Central memory CD8-positive, alpha-beta T cell (primary cell): ENCODE results near the gene MPZL1.
"Not testable (repeated sequence)": the region's sequence is repeated elsewhere in the genome, so short reads cannot be mapped to it uniquely, and the experiment has no call there.

Source experiments
- ATAC-seq: fragments of 150-1000 bp; cut with Tn5 transposase; replicated peaks from 2 replicates; pipeline ENCODE4 v1.10.0; 2022; ENCODE audit warnings: mild to moderate bottlenecking, moderate FRiP score, moderate number of reproducible peaks; ENCODE audit not compliant: poor library complexity, severe bottlenecking; ENCODE audit errors: extremely low read depth
- DNase-seq, 2 donors: peaks; one replicate each; pipeline ENCODE4 v3.0.0; 2021; ENCODE audit warnings: low spot score in 2 of 2
- H3K27ac Mint-ChIP-seq: one replicate; pipeline ENCODE4 v1.8.0; 2022; ENCODE audit warnings: low read depth, mild to moderate bottlenecking, moderate library complexity, mixed read lengths
- H3K27me3 Mint-ChIP-seq: one replicate; pipeline ENCODE4 v1.8.0; 2022; ENCODE audit warnings: mixed read lengths
- H3K36me3 Mint-ChIP-seq: one replicate; pipeline ENCODE4 v1.8.0; 2022; ENCODE audit warnings: mild to moderate bottlenecking, moderate library complexity, mixed read lengths; ENCODE audit not compliant: insufficient read depth
- H3K4me1 Mint-ChIP-seq: one replicate; pipeline ENCODE4 v1.8.0; 2022; ENCODE audit warnings: mixed read lengths
- H3K4me3 Mint-ChIP-seq: one replicate; pipeline ENCODE4 v1.8.0; 2022; ENCODE audit warnings: mild to moderate bottlenecking, moderate library complexity, mixed read lengths
- H3K9me3 Mint-ChIP-seq: one replicate; pipeline ENCODE4 v1.8.0; 2022; ENCODE audit warnings: mixed read lengths

Gene MPZL1

GRCh38 chr1:167821969-167822685, 100.3 kb downstream of the MPZL1 start:
- ATAC-seq (no peak), DNase-seq (no peak)
- Mint-ChIP-seq H3K4me1 (no peaks in the 10 kb centered on the region), H3K9me3 (no peaks in the 10 kb centered on the region), H3K27me3 (peaks cover 24% of the 10 kb centered on the region), H3K27ac (no peak overlapping the region), H3K36me3 (no peaks in the 10 kb centered on the region), H3K4me3 (no peak overlapping the region)

- H3K27me3 Mint-ChIP-seq: peaks cover 24% of the 10 kb centered on the region
- H3K4me1 Mint-ChIP-seq: no peaks in the 10 kb centered on the region
- H3K36me3 Mint-ChIP-seq: no peaks in the 10 kb centered on the region
- H3K4me3 Mint-ChIP-seq: no peak overlapping the region
- H3K9me3 Mint-ChIP-seq: no peaks in the 10 kb centered on the region
- H3K27ac Mint-ChIP-seq: no peak overlapping the region
- ATAC-seq: no peak
- no peak for DNase-seq
These were observed 102.5 kb downstream of the MPZL1 start for GRCh38 chr1:167824163-167824794.

GRCh38 chr1:167825419-167826079, 103.8 kb downstream of the MPZL1 start:
- ATAC-seq (no peak), DNase-seq (no peak)
- H3K4me3 Mint-ChIP-seq: no peak overlapping the region
- peaks cover 15% of the 10 kb centered on the region for H3K27me3 Mint-ChIP-seq
- H3K4me1 Mint-ChIP-seq: no peaks in the 10 kb centered on the region
- H3K9me3 Mint-ChIP-seq: no peaks in the 10 kb centered on the region
- no peak overlapping the region for H3K27ac Mint-ChIP-seq
- no peaks in the 10 kb centered on the region for H3K36me3 Mint-ChIP-seq

- Mint-ChIP-seq H3K9me3 (no peaks in the 10 kb centered on the region), H3K36me3 (no peaks in the 10 kb centered on the region), H3K27ac (no peak overlapping the region), H3K4me1 (no peaks in the 10 kb centered on the region), H3K27me3 (peaks cover 9% of the 10 kb centered on the region), H3K4me3 (no peak overlapping the region)
- no peak for DNase-seq
- no peak for ATAC-seq
These were observed 104.3 kb downstream of the MPZL1 start for GRCh38 chr1:167826127-167826526.

GRCh38 chr1:167829868-167830267, 108.1 kb downstream of the MPZL1 start:
- no peak overlapping the region for H3K27ac Mint-ChIP-seq
- no peaks in the 10 kb centered on the region for H3K36me3 Mint-ChIP-seq
- ATAC-seq: no peak
- H3K9me3 Mint-ChIP-seq: no peaks in the 10 kb centered on the region
- no peaks in the 10 kb centered on the region for H3K27me3 Mint-ChIP-seq
- no peak for DNase-seq
- no peaks in the 10 kb centered on the region for H3K4me1 Mint-ChIP-seq
- no peak overlapping the region for H3K4me3 Mint-ChIP-seq

GRCh38 chr1:167830668-167831067, 108.9 kb downstream of the MPZL1 start:
- ATAC-seq, H3K4me3 Mint-ChIP-seq, H3K27ac Mint-ChIP-seq, H3K4me1 Mint-ChIP-seq, H3K9me3 Mint-ChIP-seq, H3K27me3 Mint-ChIP-seq, DNase-seq, H3K36me3 Mint-ChIP-seq: not testable (repeated sequence)

GRCh38 chr1:167832693-167833092, 110.9 kb downstream of the MPZL1 start:
- H3K27ac Mint-ChIP-seq: no peak overlapping the region
- DNase-seq (no peak), ATAC-seq (no peak)
- no peaks in the 10 kb centered on the region for H3K27me3 Mint-ChIP-seq
- no peak overlapping the region for H3K4me3 Mint-ChIP-seq
- no peaks in the 10 kb centered on the region for H3K9me3 Mint-ChIP-seq
- H3K4me1 Mint-ChIP-seq: no peaks in the 10 kb centered on the region
- H3K36me3 Mint-ChIP-seq: no peaks in the 10 kb centered on the region

- Mint-ChIP-seq H3K4me1 (no peaks in the 10 kb centered on the region), H3K27ac (no peak overlapping the region), H3K4me3 (no peak overlapping the region), H3K27me3 (peaks cover 9% of the 10 kb centered on the region), H3K9me3 (no peaks in the 10 kb centered on the region), H3K36me3 (no peaks in the 10 kb centered on the region)
- ATAC-seq: no peak
- no peak for DNase-seq
These were observed 112.1 kb downstream of the MPZL1 start for GRCh38 chr1:167833904-167834303.

- Mint-ChIP-seq H3K27me3 (peaks cover 9% of the 10 kb centered on the region), H3K4me3 (no peak overlapping the region), H3K4me1 (no peaks in the 10 kb centered on the region), H3K36me3 (no peaks in the 10 kb centered on the region), H3K27ac (no peak overlapping the region), H3K9me3 (no peaks in the 10 kb centered on the region)
- DNase-seq: no peak
- ATAC-seq: no peak
These were observed 114.4 kb downstream of the MPZL1 start for GRCh38 chr1:167836197-167836596.

- DNase-seq (no peak), ATAC-seq (no peak)
- peaks cover 9% of the 10 kb centered on the region for H3K27me3 Mint-ChIP-seq
- H3K36me3 Mint-ChIP-seq: no peaks in the 10 kb centered on the region
- H3K27ac Mint-ChIP-seq: no peak overlapping the region
- H3K4me3 Mint-ChIP-seq: no peak overlapping the region
- no peaks in the 10 kb centered on the region for H3K4me1 Mint-ChIP-seq
- H3K9me3 Mint-ChIP-seq: no peaks in the 10 kb centered on the region
These were observed 115.5 kb downstream of the MPZL1 start for GRCh38 chr1:167837326-167837725.

GRCh38 chr1:167839009-167839408, 117.2 kb downstream of the MPZL1 start:
- H3K4me1 Mint-ChIP-seq: no peaks in the 10 kb centered on the region
- H3K27me3 Mint-ChIP-seq: peaks cover 9% of the 10 kb centered on the region
- no peak for ATAC-seq
- H3K9me3 Mint-ChIP-seq: no peaks in the 10 kb centered on the region
- no peaks in the 10 kb centered on the region for H3K36me3 Mint-ChIP-seq
- no peak overlapping the region for H3K27ac Mint-ChIP-seq
- H3K4me3 Mint-ChIP-seq: no peak overlapping the region
- no peak for DNase-seq
